Neutrophil (primary cell): ENCODE measurements around the gene RTL1.

Experiments
- H3K27ac ChIP-seq: fragments of 200-600 bp; sonication (generic); 2 replicates; pipeline ENCODE4 v1.5.1; 2016; ENCODE audit warnings: mild to moderate bottlenecking, moderate library complexity
- H3K27me3 ChIP-seq: fragments of 200-600 bp; sonication (generic); 2 replicates; pipeline ENCODE4 v1.6.0; 2016; ENCODE audit warnings: mild to moderate bottlenecking
- H3K36me3 ChIP-seq: fragments of 200-600 bp; sonication (generic); 2 replicates; pipeline ENCODE4 v1.5.1; 2017
- H3K4me1 ChIP-seq, 2 experiments: fragments of 200-600 bp in 1 of 2; sonication (generic) in 1 of 2; 1 replicate in 1 of 2; 2 replicates in 1 of 2; pipeline versions ENCODE4 v1.5.1 to v1.6.1; 2013 to 2016; ENCODE audit warnings: low read depth in 1 of 2, low read length in 1 of 2, mild to moderate bottlenecking in 1 of 2, moderate library complexity in 1 of 2; ENCODE audit not compliant: control insufficient read depth in 1 of 2, insufficient read depth in 1 of 2
- H3K4me3 ChIP-seq, 2 experiments: fragments of 200-600 bp in 1 of 2; sonication (generic) in 1 of 2; 1 replicate in 1 of 2; 2 replicates in 1 of 2; pipeline ENCODE4 v1.5.1; 2013 to 2016; ENCODE audit warnings: low read depth in 1 of 2, low read length in 1 of 2, mild to moderate bottlenecking in 1 of 2, moderate library complexity in 1 of 2
- H3K9me3 ChIP-seq: fragments of 200-600 bp; sonication (generic); 2 replicates; pipeline ENCODE4 v1.5.1; 2016
- CTCF ChIP-seq: fragments of 200-600 bp; sonication (generic); IDR thresholded peaks from 2 replicates; pipeline ENCODE4 v1.5.1; 2016; ENCODE audit warnings: antibody characterized with exemption

RTL1 gene

GRCh38 chr14:100838493-100839314 lies 64.8 kb downstream of the RTL1 start:
- Histone ChIP-seq H3K4me3 (no peak overlapping the region), H3K27me3 (no peaks in the 10 kb centered on the region), H3K27ac (no peak overlapping the region), H3K9me3 (no peaks in the 10 kb centered on the region), H3K4me1 (peaks cover 27% of the 10 kb centered on the region in 2 experiments), H3K36me3 (no peaks in the 10 kb centered on the region)
- TF ChIP-seq CTCF = no peak

- no peak for TF ChIP-seq CTCF
- Histone ChIP-seq H3K36me3 (no peaks in the 10 kb centered on the region), H3K27ac (no peak overlapping the region), H3K27me3 (no peaks in the 10 kb centered on the region), H3K4me1 (peaks cover 19% of the 10 kb centered on the region in 2 experiments), H3K4me3 (no peak overlapping the region), H3K9me3 (no peaks in the 10 kb centered on the region)
These were observed 65.6 kb downstream of the RTL1 start for GRCh38 chr14:100837805-100838350.

- Histone ChIP-seq H3K4me3 (no peak overlapping the region), H3K9me3 (no peaks in the 10 kb centered on the region), H3K27me3 (no peaks in the 10 kb centered on the region), H3K4me1 (peaks cover 12% of the 10 kb centered on the region in 2 experiments), H3K36me3 (no peaks in the 10 kb centered on the region), H3K27ac (no peak overlapping the region)
- no peak for TF ChIP-seq CTCF
These were observed 66.3 kb downstream of the RTL1 start for GRCh38 chr14:100836941-100837804.

GRCh38 chr14:100836311-100836805 lies 67.2 kb downstream of the RTL1 start:
- Histone ChIP-seq H3K4me3 (no peak overlapping the region), H3K27ac (no peak overlapping the region), H3K27me3 (no peaks in the 10 kb centered on the region), H3K36me3 (no peaks in the 10 kb centered on the region), H3K9me3 (no peaks in the 10 kb centered on the region), H3K4me1 (peaks cover 3% of the 10 kb centered on the region in 2 experiments)
- TF ChIP-seq CTCF = no peak

- Histone ChIP-seq H3K4me3 (no peak overlapping the region), H3K27ac (no peak overlapping the region), H3K9me3 (no peaks in the 10 kb centered on the region), H3K36me3 (no peaks in the 10 kb centered on the region), H3K4me1 (no peaks in the 10 kb centered on the region), H3K27me3 (no peaks in the 10 kb centered on the region)
- no peak for TF ChIP-seq CTCF
These were observed 67.8 kb downstream of the RTL1 start for GRCh38 chr14:100835548-100836310.
